ENCODE measurements around the gene TMEM95. TPM values are rescaled to one million over a fixed set of nuclear protein-coding genes. Genes with fewer than 3 reads are reported as not detected.

The TMEM95 gene
- polyA plus RNA-seq, 1 donor (not counting 4 experiments of a cell fraction or from before 2014, with no cell fraction given) = not detected

GRCh38 chr17:7404737-7405349 lies 49.9 kb downstream of the TMEM95 start:
- H3K4me3 ChIP-seq (ENCODE audit: control insufficient read depth in 2 of 3, extremely low read depth in 1 of 3, insufficient read depth in 2 of 3, low read depth in 1 of 3, low read length in 3 of 3) = peak overlapping the region; percentile 53 to 72 (median 55)
- H3K9me1 ChIP-seq (ENCODE audit: control insufficient read depth, extremely low read depth, insufficient read depth, low read length) = no peaks in the 10 kb centered on the region
- FAIRE-seq = no peak
- peaks cover 15% of the 10 kb centered on the region for H3K4me1 ChIP-seq (ENCODE audit: control insufficient read depth, extremely low read depth, insufficient read depth, low read length)
- H3K27me3 ChIP-seq (ENCODE audit: control insufficient read depth, extremely low read depth, insufficient read depth, low read length) = no peaks in the 10 kb centered on the region
- H4K20me1 ChIP-seq (ENCODE audit: control insufficient read depth, extremely low read depth, insufficient read depth, low read length) = no peaks in the 10 kb centered on the region
- H3K79me2 ChIP-seq (ENCODE audit: control insufficient read depth, insufficient read depth, low read length) = peaks cover 5% of the 10 kb centered on the region
- H2AFZ ChIP-seq (ENCODE audit: control insufficient read depth, low read length) = peak overlapping the region; percentile 86
- peaks cover 0 to 2% of the 10 kb centered on the region in 2 experiments for H3K36me3 ChIP-seq (ENCODE audit: control insufficient read depth in 2 of 2, extremely low read depth in 1 of 2, insufficient read depth in 2 of 2, low read length in 2 of 2)
- H3K9ac ChIP-seq (ENCODE audit: control insufficient read depth, extremely low read depth, insufficient read depth, low read length) = peak overlapping the region; percentile 78
- H3K9me3 ChIP-seq (ENCODE audit: control insufficient read depth, low read depth, low read length) = no peaks in the 10 kb centered on the region
- H3K27ac ChIP-seq (ENCODE audit: control insufficient read depth, insufficient read depth, low read length) = peak overlapping the region; percentile 70
- peak overlapping the region; percentile 85 for H3K4me2 ChIP-seq (ENCODE audit: control insufficient read depth, extremely low read depth, insufficient read depth, low read depth, low read length)
- no peak for DNase-seq (ENCODE audit: low read depth, low spot score)
- dilution Hi-C loops (cut with MboI; ENCODE audit: extremely low pct_ligation_motif_present, low sequenced_read_pairs) = no loop called here
- TF ChIP-seq EZH2 (IDR thresholded peaks at IDR 0.05; ENCODE audit: low read length) (no peak), CTCF (optimal IDR thresholded peaks at IDR 0.05 in 1 of 3, IDR thresholded peaks at IDR 0.05 in 1 of 3, conservative IDR thresholded peaks at IDR 0.05 in 1 of 3; ENCODE audit: extremely low read depth in 1 of 3, insufficient read depth in 2 of 3, low read length in 3 of 3) (no peak)

GRCh38 chr17:7405350-7406234 lies 50.6 kb downstream of the TMEM95 start:
- Histone ChIP-seq H3K4me3 (ENCODE audit: control insufficient read depth in 2 of 3, extremely low read depth in 1 of 3, insufficient read depth in 2 of 3, low read depth in 1 of 3, low read length in 3 of 3) (peak overlapping the region; percentile 53 to 72 (median 55)), H3K4me2 (ENCODE audit: control insufficient read depth, extremely low read depth, insufficient read depth, low read depth, low read length) (peak overlapping the region; percentile 85), H3K9me3 (ENCODE audit: control insufficient read depth, low read depth, low read length) (no peaks in the 10 kb centered on the region), H3K79me2 (ENCODE audit: control insufficient read depth, insufficient read depth, low read length) (peaks cover 5% of the 10 kb centered on the region), H3K9me1 (ENCODE audit: control insufficient read depth, extremely low read depth, insufficient read depth, low read length) (no peaks in the 10 kb centered on the region), H3K4me1 (ENCODE audit: control insufficient read depth, extremely low read depth, insufficient read depth, low read length) (peaks cover 15% of the 10 kb centered on the region), H2AFZ (ENCODE audit: control insufficient read depth, low read length) (peak overlapping the region; percentile 24), H3K27ac (ENCODE audit: control insufficient read depth, insufficient read depth, low read length) (no peak overlapping the region), H3K27me3 (ENCODE audit: control insufficient read depth, extremely low read depth, insufficient read depth, low read length) (no peaks in the 10 kb centered on the region), H3K36me3 (ENCODE audit: control insufficient read depth in 2 of 2, extremely low read depth in 1 of 2, insufficient read depth in 2 of 2, low read length in 2 of 2) (peaks cover 0 to 4% of the 10 kb centered on the region in 2 experiments), H4K20me1 (ENCODE audit: control insufficient read depth, extremely low read depth, insufficient read depth, low read length) (no peaks in the 10 kb centered on the region), H3K9ac (ENCODE audit: control insufficient read depth, extremely low read depth, insufficient read depth, low read length) (peak overlapping the region; percentile 78)
- DNase-seq (ENCODE audit: low read depth, low spot score) (no peak), FAIRE-seq (no peak)
- dilution Hi-C loops (cut with MboI; ENCODE audit: extremely low pct_ligation_motif_present, low sequenced_read_pairs) = no loop called here
- TF ChIP-seq CTCF (optimal IDR thresholded peaks at IDR 0.05 in 1 of 3, IDR thresholded peaks at IDR 0.05 in 1 of 3, conservative IDR thresholded peaks at IDR 0.05 in 1 of 3; ENCODE audit: extremely low read depth in 1 of 3, insufficient read depth in 2 of 3, low read length in 3 of 3) (no peak), EZH2 (IDR thresholded peaks at IDR 0.05; ENCODE audit: low read length) (no peak)

Data from keratinocyte (primary cell).